ENCODE data around the gene MYO1F. TPM values are rescaled to one million over a fixed set of nuclear protein-coding genes. Genes with fewer than 3 reads are reported as not detected.
A peak's percentile ranks its signal among the peaks of the same experiment; 100 is the strongest.

The MYO1F gene
- total and polyA plus RNA-seq, 8 donors, result 3.0 to 54.8 (median 18.8) TPM

DNA sequence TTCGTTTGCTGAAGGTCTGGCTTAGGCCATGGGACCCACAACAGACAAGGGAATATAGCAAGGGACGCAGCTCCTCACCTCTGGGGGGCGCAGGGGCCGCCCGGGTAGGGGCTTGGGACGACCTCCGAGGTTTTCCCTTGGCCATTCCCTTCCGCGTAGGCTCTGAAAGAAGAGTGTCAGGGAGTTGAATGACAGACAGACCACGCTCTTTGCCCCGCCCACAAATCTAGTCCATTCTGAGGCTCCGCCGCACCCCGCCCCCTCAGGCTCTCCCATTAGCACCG lies 51.9 kb downstream of the MYO1F start:
- intact Hi-C loops (cut with DNase I; ENCODE audit: low total_unique reads), result no loop called here
- DNase-seq, result no peak
- WGBS, 5 donors, result 11 to 20% (median 16%) methylated on average over 15 of the region's 15 CpGs
- H3K36me3 ChIP-seq, result peaks cover 0 to 76% (median 27%) of the 10 kb centered on the region in 4 donors
- H3K4me3 ChIP-seq, result peak overlapping the region; percentile 39 to 68 (median 52)
- H3K9me3 ChIP-seq, result no peaks in the 10 kb centered on the region
- TF ChIP-seq EP300 (IDR thresholded peaks at IDR 0.05) (no peak), POLR2AphosphoS5 (IDR thresholded peaks at IDR 0.05) (peak in 1 of 3 donors; percentile 67)
- TF ChIP-seq, protein P1, sequence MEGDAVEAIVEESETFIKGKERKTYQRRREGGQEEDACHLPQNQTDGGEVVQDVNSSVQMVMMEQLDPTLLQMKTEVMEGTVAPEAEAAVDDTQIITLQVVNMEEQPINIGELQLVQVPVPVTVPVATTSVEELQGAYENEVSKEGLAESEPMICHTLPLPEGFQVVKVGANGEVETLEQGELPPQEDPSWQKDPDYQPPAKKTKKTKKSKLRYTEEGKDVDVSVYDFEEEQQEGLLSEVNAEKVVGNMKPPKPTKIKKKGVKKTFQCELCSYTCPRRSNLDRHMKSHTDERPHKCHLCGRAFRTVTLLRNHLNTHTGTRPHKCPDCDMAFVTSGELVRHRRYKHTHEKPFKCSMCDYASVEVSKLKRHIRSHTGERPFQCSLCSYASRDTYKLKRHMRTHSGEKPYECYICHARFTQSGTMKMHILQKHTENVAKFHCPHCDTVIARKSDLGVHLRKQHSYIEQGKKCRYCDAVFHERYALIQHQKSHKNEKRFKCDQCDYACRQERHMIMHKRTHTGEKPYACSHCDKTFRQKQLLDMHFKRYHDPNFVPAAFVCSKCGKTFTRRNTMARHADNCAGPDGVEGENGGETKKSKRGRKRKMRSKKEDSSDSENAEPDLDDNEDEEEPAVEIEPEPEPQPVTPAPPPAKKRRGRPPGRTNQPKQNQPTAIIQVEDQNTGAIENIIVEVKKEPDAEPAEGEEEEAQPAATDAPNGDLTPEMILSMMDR (IDR thresholded peaks at IDR 0.05), result no peak
- peaks cover 0 to 20% (median 15%) of the 10 kb centered on the region in 4 donors for H3K4me1 ChIP-seq
- peak overlapping the region; percentile 75 to 93 (median 89) for H3K27ac ChIP-seq
- no peaks in the 10 kb centered on the region for H3K27me3 ChIP-seq

DNA sequence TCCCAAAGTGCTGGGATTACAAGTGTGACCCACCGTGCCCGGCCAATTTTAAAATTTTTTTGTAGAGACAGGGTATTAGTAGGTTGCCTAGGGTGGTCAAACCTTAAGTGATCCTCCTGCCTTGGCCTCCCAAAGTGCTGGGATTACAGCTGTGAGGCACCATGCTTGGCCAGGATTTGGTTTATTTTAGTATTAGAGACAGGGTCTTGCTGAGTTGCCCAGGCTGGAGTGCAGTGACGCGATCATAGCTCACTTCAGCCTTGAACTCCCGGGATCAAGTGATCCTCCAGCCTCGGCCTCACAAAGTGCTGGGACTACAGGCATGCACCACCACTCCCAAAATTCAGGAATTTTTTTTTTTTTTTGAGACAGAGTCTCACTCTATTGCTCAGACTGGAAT lies 57.9 kb downstream of the MYO1F start:
- peaks cover 0 to 20% (median 4%) of the 10 kb centered on the region in 4 donors for H3K36me3 ChIP-seq
- H3K4me1 ChIP-seq, result peaks cover 0 to 32% (median 8%) of the 10 kb centered on the region in 4 donors
- TF ChIP-seq, protein P1 (IDR thresholded peaks at IDR 0.05), result no peak
- no peak for TF ChIP-seq POLR2A (IDR thresholded peaks at IDR 0.05)
- no peak for TF ChIP-seq POLR2AphosphoS5 (IDR thresholded peaks at IDR 0.05)
- no peak for TF ChIP-seq EP300 (IDR thresholded peaks at IDR 0.05)
- no peak for DNase-seq
- H3K27ac ChIP-seq, result no peak overlapping the region
- WGBS, 5 donors, result 90 to 99% (median 94%) methylated on average over 6 of the region's 6 CpGs
- H3K27me3 ChIP-seq, result no peaks in the 10 kb centered on the region
- no peak overlapping the region for H3K4me3 ChIP-seq
- intact Hi-C loops (cut with DNase I; ENCODE audit: low total_unique reads), result no loop called here
- H3K9me3 ChIP-seq, result no peaks in the 10 kb centered on the region

DNA sequence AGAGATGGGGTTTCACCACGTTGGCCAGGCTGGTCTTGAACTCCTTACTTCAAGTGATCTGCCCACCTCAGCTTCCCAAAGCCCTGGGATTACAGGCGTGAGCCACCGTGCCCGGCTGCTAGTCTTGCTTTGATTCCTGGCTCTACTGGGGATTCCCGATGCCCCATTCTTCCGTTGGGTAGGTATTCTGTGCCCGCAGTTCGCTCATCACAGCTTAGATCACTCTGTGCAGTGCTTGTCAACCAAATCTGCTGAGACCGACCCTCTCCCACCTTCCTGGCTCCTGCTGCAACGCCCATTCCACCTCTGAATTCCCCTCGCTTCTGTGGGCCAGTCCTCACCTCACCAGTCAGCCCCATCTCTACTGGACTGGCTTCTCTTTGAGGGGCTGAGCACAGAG lies 58.7 kb downstream of the MYO1F start:
- Histone ChIP-seq H3K9me3 (no peaks in the 10 kb centered on the region), H3K4me3 (no peak overlapping the region), H3K27ac (peak overlapping the region in 2 of 5 donors; percentile 51 to 69), H3K36me3 (peaks cover 0 to 18% (median 4%) of the 10 kb centered on the region in 4 donors), H3K4me1 (peaks cover 0 to 34% (median 9%) of the 10 kb centered on the region in 4 donors), H3K27me3 (no peaks in the 10 kb centered on the region)
- 79 to 87% (median 83%) methylated on average over 11 of the region's 11 CpGs for WGBS, 5 donors
- intact Hi-C loops (cut with DNase I; ENCODE audit: low total_unique reads), result no loop called here
- DNase-seq, result no peak
- TF ChIP-seq POLR2AphosphoS5 (IDR thresholded peaks at IDR 0.05) (no peak), EP300 (IDR thresholded peaks at IDR 0.05) (no peak), POLR2A (IDR thresholded peaks at IDR 0.05) (no peak)
- TF ChIP-seq, protein P1 (IDR thresholded peaks at IDR 0.05), result no peak

DNA sequence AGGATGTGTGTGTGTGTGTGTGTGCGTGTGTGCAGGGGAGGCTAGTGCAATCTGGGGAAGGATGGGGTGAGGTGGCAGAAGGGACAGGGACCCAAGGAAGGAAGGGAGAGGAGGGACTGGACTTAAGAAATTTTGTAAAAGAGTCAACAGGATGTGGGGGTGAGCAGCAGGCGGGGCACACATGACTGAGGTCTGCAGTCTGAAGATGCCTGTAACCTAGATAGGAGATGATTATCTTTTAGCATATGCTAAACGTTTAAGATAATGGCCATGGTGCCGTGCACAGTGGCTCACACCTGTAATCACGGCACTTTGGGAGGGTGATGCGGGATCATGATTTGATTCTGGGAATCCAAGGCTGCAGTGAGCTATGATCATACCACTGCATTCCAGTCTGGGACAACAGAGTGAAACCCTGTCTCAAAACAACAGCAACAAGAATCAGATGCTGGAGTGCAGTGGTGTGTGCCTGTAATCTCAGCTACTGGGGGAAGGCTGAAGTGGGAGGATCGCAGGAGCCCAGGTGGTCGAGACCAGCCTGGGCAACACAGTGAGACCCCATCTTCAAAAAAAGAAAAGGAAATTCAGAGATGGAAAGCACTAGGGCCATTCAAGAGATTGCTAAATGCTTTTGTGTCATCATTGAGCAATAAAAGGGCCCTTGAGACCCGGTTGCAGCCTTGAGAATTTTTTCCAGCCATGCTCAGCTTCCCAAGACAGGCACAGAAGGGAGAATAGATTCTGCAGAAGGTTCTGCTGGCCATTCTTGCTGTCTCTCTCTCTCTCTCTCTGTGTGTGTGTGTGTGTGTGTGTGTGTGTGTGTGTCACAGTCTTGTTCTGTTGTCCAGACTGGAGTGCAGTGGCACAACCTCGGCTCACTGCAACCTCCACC lies 59.4 kb downstream of the MYO1F start:
- peak overlapping the region in 3 of 5 donors; percentile 34 to 69 (median 51) for H3K27ac ChIP-seq
- H3K9me3 ChIP-seq, result no peaks in the 10 kb centered on the region
- no peaks in the 10 kb centered on the region for H3K27me3 ChIP-seq
- WGBS, 5 donors, result 44 to 51% (median 46%) methylated on average over 9 to 10 of the region's 10 CpGs
- TF ChIP-seq POLR2A (IDR thresholded peaks at IDR 0.05) (no peak), POLR2AphosphoS5 (IDR thresholded peaks at IDR 0.05) (no peak), EP300 (IDR thresholded peaks at IDR 0.05) (no peak)
- TF ChIP-seq, protein P1 (IDR thresholded peaks at IDR 0.05), result no peak
- intact Hi-C loops (cut with DNase I; ENCODE audit: low total_unique reads), result no loop called here
- peaks cover 7 to 41% (median 16%) of the 10 kb centered on the region in 4 donors for H3K4me1 ChIP-seq
- H3K4me3 ChIP-seq, result no peak overlapping the region
- peak in 1 of 2 donors; percentile 54 for DNase-seq
- peaks cover 0 to 15% (median 3%) of the 10 kb centered on the region in 4 donors for H3K36me3 ChIP-seq
